Activated T-helper 1 cell treated with Interleukin-2 at 50 U/mL for 16 hours (primary cell): ENCODE measurements around the gene SUGP2.

Experiments used
- DNase-seq: peaks from one replicate; pipeline ENCODE4 v3.0.0-alpha.2; 2020; ENCODE audit warnings: low read depth

SUGP2 gene

GRCh38 chr19:18951721-18952281, 81.5 kb downstream of the SUGP2 start:
- no peak for DNase-seq

- no peak for DNase-seq
Observed at GRCh38 chr19:18949858-18950257, 83.5 kb downstream of the SUGP2 start.

GRCh38 chr19:18948976-18949356, 84.4 kb downstream of the SUGP2 start:
- DNase-seq: no peak

- DNase-seq: no peak
Observed at GRCh38 chr19:18948075-18948975, 85.0 kb downstream of the SUGP2 start.

GRCh38 chr19:18946918-18947317, 86.4 kb downstream of the SUGP2 start:
- no peak for DNase-seq

- DNase-seq: no peak
Observed at GRCh38 chr19:18946335-18946734, 87.0 kb downstream of the SUGP2 start.

GRCh38 chr19:18945297-18945696, 88.0 kb downstream of the SUGP2 start:
- DNase-seq: no peak

- no peak for DNase-seq
Observed at GRCh38 chr19:18943465-18943864, 89.9 kb downstream of the SUGP2 start.

- no peak for DNase-seq
Observed at GRCh38 chr19:18942692-18943091, 90.6 kb downstream of the SUGP2 start.

- DNase-seq: no peak
Observed at GRCh38 chr19:18941628-18942354, 91.5 kb downstream of the SUGP2 start.
